ENCODE data around the gene ETS1.
A peak's percentile ranks its signal among the peaks of the same experiment; 100 is the strongest.

Gene ETS1

DNA sequence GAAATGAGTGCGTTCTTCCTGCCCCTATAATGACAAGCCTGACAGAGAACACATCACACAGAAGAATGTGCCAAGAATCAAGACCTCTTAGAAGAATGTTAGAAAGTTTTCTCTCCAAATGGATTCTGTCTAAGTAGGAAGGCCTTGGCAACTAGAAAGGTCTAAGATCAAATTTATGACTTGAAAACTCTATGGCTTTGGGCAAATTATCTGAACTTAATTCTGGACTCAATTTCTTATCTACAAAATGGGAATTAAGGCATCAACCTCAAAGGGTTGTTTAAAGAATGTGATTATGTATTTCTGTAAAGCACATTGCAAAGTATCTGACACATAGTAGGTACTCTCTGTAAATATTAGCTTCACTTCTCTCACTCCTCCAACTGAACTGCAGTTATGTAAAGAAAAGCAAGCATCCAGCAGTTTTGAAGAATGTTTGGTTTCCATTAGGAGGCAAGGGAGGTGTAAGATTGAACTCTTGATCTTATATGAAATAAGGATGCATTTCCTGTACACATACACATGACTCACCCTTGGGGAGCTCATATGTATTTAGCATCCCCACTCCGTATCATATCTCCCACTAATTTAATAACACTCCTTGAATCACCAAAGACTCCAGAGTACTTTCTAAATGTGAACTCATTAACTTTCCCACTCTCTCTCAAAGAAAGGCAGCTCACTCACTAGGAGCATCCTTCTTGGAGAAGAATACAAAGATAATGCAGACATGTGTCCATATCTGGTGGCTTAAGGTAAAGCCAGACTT lies 77.6 kb downstream of the ETS1 start:
- H3K79me2 ChIP-seq (ENCODE audit: insufficient read depth, low read length), result peaks cover 100% of the 10 kb centered on the region
- peaks cover 100% of the 10 kb centered on the region for H3K4me1 ChIP-seq (ENCODE audit: insufficient read depth, low read length, severe bottlenecking)
- peak overlapping the region; percentile 29 for H3K4me3 ChIP-seq (ENCODE audit: low read depth, low read length, poor library complexity, severe bottlenecking)
- no peaks in the 10 kb centered on the region for H3F3A ChIP-seq (ENCODE audit: insufficient read depth, low read length)
- H3K27me3 ChIP-seq (ENCODE audit: insufficient read depth, low read length), result no peaks in the 10 kb centered on the region
- no peaks in the 10 kb centered on the region for H3K9me2 ChIP-seq (ENCODE audit: low read depth, low read length)
- no peaks in the 10 kb centered on the region for H3K9me3 ChIP-seq (ENCODE audit: low read length)
- H2AFZ ChIP-seq (ENCODE audit: low read length), result no peak overlapping the region
- TF ChIP-seq, protein P1, sequence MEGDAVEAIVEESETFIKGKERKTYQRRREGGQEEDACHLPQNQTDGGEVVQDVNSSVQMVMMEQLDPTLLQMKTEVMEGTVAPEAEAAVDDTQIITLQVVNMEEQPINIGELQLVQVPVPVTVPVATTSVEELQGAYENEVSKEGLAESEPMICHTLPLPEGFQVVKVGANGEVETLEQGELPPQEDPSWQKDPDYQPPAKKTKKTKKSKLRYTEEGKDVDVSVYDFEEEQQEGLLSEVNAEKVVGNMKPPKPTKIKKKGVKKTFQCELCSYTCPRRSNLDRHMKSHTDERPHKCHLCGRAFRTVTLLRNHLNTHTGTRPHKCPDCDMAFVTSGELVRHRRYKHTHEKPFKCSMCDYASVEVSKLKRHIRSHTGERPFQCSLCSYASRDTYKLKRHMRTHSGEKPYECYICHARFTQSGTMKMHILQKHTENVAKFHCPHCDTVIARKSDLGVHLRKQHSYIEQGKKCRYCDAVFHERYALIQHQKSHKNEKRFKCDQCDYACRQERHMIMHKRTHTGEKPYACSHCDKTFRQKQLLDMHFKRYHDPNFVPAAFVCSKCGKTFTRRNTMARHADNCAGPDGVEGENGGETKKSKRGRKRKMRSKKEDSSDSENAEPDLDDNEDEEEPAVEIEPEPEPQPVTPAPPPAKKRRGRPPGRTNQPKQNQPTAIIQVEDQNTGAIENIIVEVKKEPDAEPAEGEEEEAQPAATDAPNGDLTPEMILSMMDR (IDR thresholded peaks at IDR 0.05; ENCODE audit: low read length), result no peak
- no peak for TF ChIP-seq EZH2 (IDR thresholded peaks at IDR 0.05; ENCODE audit: borderline replicate concordance, low read length)
- H4K20me1 ChIP-seq (ENCODE audit: insufficient read depth, low read length), result no peaks in the 10 kb centered on the region
- peak overlapping the region; percentile 18; the same call in 1 of the 2 replicates for H3K9ac ChIP-seq (ENCODE audit: low read length)
- H3K27ac ChIP-seq (ENCODE audit: low read depth, low read length, poor library complexity, severe bottlenecking), result peak overlapping the region; percentile 40
- peak overlapping the region; percentile 53 for H3K4me2 ChIP-seq (ENCODE audit: low read length)
- H3K36me3 ChIP-seq (ENCODE audit: insufficient read depth, low read length), result peaks cover 94% of the 10 kb centered on the region; the same call in 1 of the 2 replicates

DNA sequence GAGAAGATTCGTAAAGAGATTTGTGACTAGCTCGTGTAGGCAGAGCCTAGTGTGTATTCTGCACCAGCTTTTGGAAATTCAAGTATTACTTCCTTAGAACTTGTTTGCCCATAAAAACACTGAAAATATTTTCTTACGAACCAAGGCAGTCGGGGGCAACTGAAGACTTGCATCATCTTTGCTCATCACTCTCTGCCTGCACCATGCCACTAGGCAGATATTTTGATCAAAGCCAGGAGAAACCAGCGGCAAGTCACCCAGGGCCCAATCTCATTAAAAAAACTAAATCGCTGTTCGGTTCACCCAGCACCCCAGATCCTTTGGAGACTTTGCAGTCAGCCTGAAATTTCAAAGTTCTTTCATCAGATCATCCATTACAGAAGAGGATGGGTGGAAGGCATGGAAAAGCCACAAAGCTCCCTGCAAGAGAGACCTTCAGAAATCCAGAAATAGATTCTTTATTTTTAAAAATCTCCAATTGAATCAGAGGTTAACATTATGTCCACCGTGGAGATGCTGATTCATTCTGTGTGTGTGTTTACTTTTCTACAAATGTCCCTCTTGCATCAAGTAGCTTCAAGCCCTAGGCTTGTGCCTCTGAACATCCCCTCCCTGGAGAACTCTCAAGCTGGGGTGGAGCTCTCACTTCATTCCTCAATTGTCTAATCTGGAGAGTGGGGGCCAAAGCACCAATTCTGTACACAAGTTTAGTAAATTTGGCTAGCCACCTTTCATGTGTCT lies 78.4 kb downstream of the ETS1 start:
- TF ChIP-seq EZH2 (IDR thresholded peaks at IDR 0.05; ENCODE audit: borderline replicate concordance, low read length), result no peak
- TF ChIP-seq, protein P1 (IDR thresholded peaks at IDR 0.05; ENCODE audit: low read length), result no peak
- Histone ChIP-seq H3K4me2 (ENCODE audit: low read length) (peak overlapping the region; percentile 53), H3K27me3 (ENCODE audit: insufficient read depth, low read length) (no peaks in the 10 kb centered on the region), H3K36me3 (ENCODE audit: insufficient read depth, low read length) (peaks cover 93% of the 10 kb centered on the region; the same call in 1 of the 2 replicates), H3K4me3 (ENCODE audit: low read depth, low read length, poor library complexity, severe bottlenecking) (peak overlapping the region; percentile 8), H4K20me1 (ENCODE audit: insufficient read depth, low read length) (no peaks in the 10 kb centered on the region), H3K4me1 (ENCODE audit: insufficient read depth, low read length, severe bottlenecking) (peaks cover 100% of the 10 kb centered on the region), H3F3A (ENCODE audit: insufficient read depth, low read length) (no peaks in the 10 kb centered on the region), H3K9me3 (ENCODE audit: low read length) (no peaks in the 10 kb centered on the region), H3K27ac (ENCODE audit: low read depth, low read length, poor library complexity, severe bottlenecking) (peak overlapping the region; percentile 62), H2AFZ (ENCODE audit: low read length) (no peak overlapping the region), H3K9ac (ENCODE audit: low read length) (peak overlapping the region; percentile 43; the same call in 1 of the 2 replicates), H3K9me2 (ENCODE audit: low read depth, low read length) (no peaks in the 10 kb centered on the region), H3K79me2 (ENCODE audit: insufficient read depth, low read length) (peaks cover 100% of the 10 kb centered on the region)

DNA sequence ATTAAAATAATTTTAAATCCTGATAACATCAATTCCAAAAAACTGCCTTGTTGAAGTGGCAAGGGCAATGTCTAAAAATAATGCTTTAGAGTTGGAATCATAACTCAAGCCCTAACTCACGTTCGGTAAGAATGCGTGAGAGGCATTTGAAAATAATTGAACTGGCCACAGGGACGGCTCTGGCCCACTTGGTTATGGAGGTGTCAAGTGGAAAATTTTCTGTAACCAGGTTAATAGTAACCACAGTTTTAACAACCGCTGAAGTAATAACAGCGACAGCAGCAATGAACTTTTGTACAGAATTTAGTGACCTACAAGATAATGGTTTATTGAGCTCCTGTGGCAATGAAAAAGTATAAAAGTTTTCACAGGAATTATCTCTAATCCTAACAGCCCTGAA lies 79.4 kb downstream of the ETS1 start:
- H3K4me1 ChIP-seq (ENCODE audit: insufficient read depth, low read length, severe bottlenecking), result peaks cover 100% of the 10 kb centered on the region
- no peak overlapping the region for H2AFZ ChIP-seq (ENCODE audit: low read length)
- H3K36me3 ChIP-seq (ENCODE audit: insufficient read depth, low read length), result peaks cover 91% of the 10 kb centered on the region; the same call in 1 of the 2 replicates
- H3K9ac ChIP-seq (ENCODE audit: low read length), result peak overlapping the region; percentile 43; the same call in 1 of the 2 replicates
- H3K27me3 ChIP-seq (ENCODE audit: insufficient read depth, low read length), result no peaks in the 10 kb centered on the region
- no peak for TF ChIP-seq EZH2 (IDR thresholded peaks at IDR 0.05; ENCODE audit: borderline replicate concordance, low read length)
- peaks cover 100% of the 10 kb centered on the region for H3K79me2 ChIP-seq (ENCODE audit: insufficient read depth, low read length)
- peak overlapping the region; percentile 62 for H3K27ac ChIP-seq (ENCODE audit: low read depth, low read length, poor library complexity, severe bottlenecking)
- H3K4me3 ChIP-seq (ENCODE audit: low read depth, low read length, poor library complexity, severe bottlenecking), result peak overlapping the region; percentile 8
- no peaks in the 10 kb centered on the region for H3K9me3 ChIP-seq (ENCODE audit: low read length)
- H4K20me1 ChIP-seq (ENCODE audit: insufficient read depth, low read length), result no peaks in the 10 kb centered on the region
- peak overlapping the region; percentile 53 for H3K4me2 ChIP-seq (ENCODE audit: low read length)
- H3F3A ChIP-seq (ENCODE audit: insufficient read depth, low read length), result no peaks in the 10 kb centered on the region
- no peaks in the 10 kb centered on the region for H3K9me2 ChIP-seq (ENCODE audit: low read depth, low read length)

Data from OCI-LY1 (cell line).